ENCODE results near the gene NPC1L1.

DNA sequence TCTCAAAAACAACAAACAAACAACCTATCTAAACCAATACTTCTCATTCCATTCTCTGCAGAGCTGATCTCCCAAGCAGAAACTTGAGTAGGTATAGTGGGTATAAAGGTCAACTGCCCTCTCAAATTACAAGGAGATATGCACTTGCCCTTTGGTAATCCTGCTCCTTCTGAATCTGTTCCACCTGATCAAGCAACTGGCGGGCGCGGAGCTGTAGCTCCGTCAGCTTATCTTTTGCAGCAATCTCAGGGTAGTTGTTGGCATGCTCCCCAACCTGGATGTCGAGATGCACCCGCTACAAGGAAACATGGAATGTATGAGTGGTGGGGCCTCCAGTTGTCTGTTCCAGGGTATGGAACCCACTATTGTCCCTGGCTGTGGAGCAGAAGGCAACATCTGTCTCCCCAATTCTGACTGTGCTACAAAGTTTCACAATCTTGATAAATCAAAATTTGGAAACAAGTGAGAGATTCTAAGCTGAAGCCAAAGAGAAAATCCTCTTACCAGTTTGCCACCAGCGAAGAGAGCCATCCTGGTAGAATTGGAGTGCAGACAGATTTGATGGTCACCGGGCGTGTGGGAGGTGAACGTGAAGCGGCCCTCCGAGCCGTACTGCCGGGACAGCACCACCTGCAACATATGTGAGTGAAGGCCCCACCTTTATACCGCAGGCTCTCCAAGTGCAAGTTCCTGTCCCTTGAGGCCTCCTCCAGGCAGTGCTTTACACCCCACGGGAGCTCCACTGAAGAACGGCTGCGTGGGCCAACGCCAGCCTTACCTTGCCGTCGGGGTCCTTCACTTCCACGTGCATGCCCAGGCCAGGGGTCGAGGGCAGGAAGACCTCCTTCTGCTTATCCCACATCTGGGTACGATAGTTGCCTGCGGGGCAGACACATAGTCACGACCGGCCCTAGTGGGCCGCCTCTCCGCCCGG lies 40.1 kb upstream of the NPC1L1 start:
- TF ChIP-seq CTCF (IDR thresholded peaks at IDR 0.05 in 4 of 5, conservative IDR thresholded peaks at IDR 0.05 in 1 of 5) (no peak), POLR2A (IDR thresholded peaks at IDR 0.05) (no peak)
